Skin epidermis (tissue), 12 donors: ENCODE results near the gene FBXL17.

Experiments used
- H3K27ac ChIP-seq, 21 experiments: fragments of 200-600 bp; sonication (generic) in 11 of 21; one replicate each; pipeline ENCODE4 v1.5.0; 2020; ENCODE audit warnings: mild to moderate bottlenecking in 3 of 21, inconsistent platforms in 2 of 21, moderate library complexity in 2 of 21
- H3K4me3 ChIP-seq, 7 experiments: fragments of 200-600 bp; sonication (generic) in 2 of 7; one replicate each; pipeline ENCODE4 v1.5.0; 2020; ENCODE audit warnings: inconsistent platforms in 2 of 7, mild to moderate bottlenecking in 2 of 7, moderate library complexity in 1 of 7

FBXL17 gene

DNA sequence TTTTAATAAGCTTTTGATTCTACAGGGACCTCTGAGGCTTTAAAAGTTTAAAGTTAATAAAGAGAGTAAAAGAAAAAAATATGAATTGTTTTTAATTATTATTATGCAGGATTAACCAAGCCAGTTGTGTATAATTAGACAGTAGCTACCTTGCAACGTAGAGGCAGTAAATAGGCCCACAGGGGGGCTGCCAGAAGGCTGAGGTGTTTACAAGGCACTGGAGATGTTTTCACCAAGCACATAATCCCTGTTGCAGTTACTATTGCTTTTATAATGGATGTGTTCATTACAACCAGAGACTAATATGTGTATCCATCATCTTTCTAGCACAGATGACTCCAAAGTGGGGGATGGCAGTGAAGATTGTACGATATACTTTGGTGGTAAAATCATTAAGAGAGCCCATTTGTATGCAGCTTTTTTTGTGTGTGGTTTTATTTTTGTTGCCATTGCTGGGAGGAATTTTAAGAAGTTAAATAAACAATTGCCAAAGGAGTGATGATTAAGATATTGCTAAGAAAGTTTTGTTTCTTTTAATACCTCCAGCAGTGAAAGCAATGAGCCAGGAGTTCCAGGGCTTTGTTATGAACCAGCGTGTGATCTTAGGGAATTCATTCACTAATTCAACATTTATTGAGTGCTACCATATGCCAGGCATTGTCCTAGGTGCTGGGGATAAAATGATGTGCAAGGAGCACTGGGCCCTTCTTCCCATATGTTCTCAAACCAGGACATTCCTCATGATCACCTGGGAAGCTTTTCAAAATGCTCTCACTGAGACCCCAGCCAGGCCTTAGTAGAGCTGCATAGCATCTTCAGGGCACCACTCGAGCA is 572.5 kb downstream of the FBXL17 start:
- no peak overlapping the region for H3K27ac ChIP-seq
- H3K4me3 ChIP-seq: no peak overlapping the region
